OCI-LY3 (cell line): ENCODE results near the gene MORC3.
"Not testable (repeated sequence)": the region's sequence is repeated elsewhere in the genome, so short reads cannot be mapped to it uniquely, and the experiment has no call there.

ENCODE experiments used
- H2AFZ ChIP-seq: fragments of 200-600, 300-600 bp; shearing (Covaris generic); 2 replicates; pipeline ENCODE4 v1.6.0; 2014; ENCODE audit warnings: antibody characterized with exemption, low read depth, low read length
- H3K27ac ChIP-seq: fragments of 200-600, 300-600 bp; sonication (generic); 2 replicates; pipeline ENCODE4 v1.5.1; 2014; ENCODE audit warnings: mild to moderate bottlenecking, low read length, moderate library complexity, mixed read lengths
- H3K27me3 ChIP-seq: fragments of 200-600, 300-600 bp; sonication (generic); 2 replicates; pipeline ENCODE4 v1.6.1; 2014; ENCODE audit warnings: low read depth, low read length, mixed read lengths
- H3K36me3 ChIP-seq: fragments of 200-600, 300-600 bp; sonication (generic); replicated peaks from 2 replicates; pipeline ENCODE3; 2014; ENCODE audit warnings: low read depth, low read length, mixed read lengths
- H3K4me1 ChIP-seq: fragments of 300-600, 200-600 bp; sonication (generic); 2 replicates; pipeline ENCODE4 v1.6.1; 2014; ENCODE audit warnings: low read length, mixed read lengths
- H3K4me2 ChIP-seq: fragments of 200-600, 300-600 bp; sonication (generic); 2 replicates; pipeline ENCODE4 v1.6.1; 2014; ENCODE audit warnings: low read length, mixed read lengths
- H3K4me3 ChIP-seq: fragments of 300-600, 200-600 bp; sonication (generic); 2 replicates; pipeline ENCODE4 v1.5.1; 2014; ENCODE audit warnings: antibody characterized with exemption, mild to moderate bottlenecking, low read length, moderate library complexity
- H3K79me2 ChIP-seq: fragments of 300-600, 200-600 bp; shearing (Covaris generic); 2 replicates; pipeline ENCODE4 v1.6.1; 2014; ENCODE audit warnings: mild to moderate bottlenecking, low read length, mixed read lengths
- H3K9ac ChIP-seq: fragments of 300-600, 200-600 bp; shearing (Covaris generic); 2 replicates; pipeline ENCODE4 v1.6.0; 2014; ENCODE audit warnings: mild to moderate bottlenecking, low read length, moderate library complexity
- H3K9me3 ChIP-seq: fragments of 200-600, 300-600 bp; shearing (Covaris generic); 2 replicates; pipeline ENCODE4 v1.6.1; 2014; ENCODE audit warnings: low read length, mixed read lengths; ENCODE audit not compliant: insufficient read depth
- H4K20me1 ChIP-seq: fragments of 200-600, 300-600 bp; sonication (generic); 2 replicates; pipeline ENCODE4 v1.6.1; 2016; ENCODE audit warnings: low read length, mixed read lengths; ENCODE audit not compliant: insufficient read depth
- EZH2phosphoT487 ChIP-seq: fragments of 200-600 bp; shearing (Covaris generic); IDR thresholded peaks from 2 replicates; pipeline ENCODE4 v1.6.1; 2018; ENCODE audit warnings: antibody characterized with exemption, mixed run types, low read depth
- TF ChIP-seq, protein P1 (sequence below): fragments of 200-600, 300-600 bp; sonication (generic); IDR thresholded peaks from 2 replicates; pipeline ENCODE4 v1.5.1; 2014; ENCODE audit warnings: antibody characterized with exemption, low read length, low read depth

The MORC3 gene

GRCh38 chr21:36395353-36396111 is 75.5 kb downstream of the MORC3 start:
- Histone ChIP-seq H3K27me3 (no peaks in the 10 kb centered on the region), H3K4me1 (no peaks in the 10 kb centered on the region), H3K27ac (no peak overlapping the region), H3K9ac (no peak overlapping the region), H3K79me2 (no peaks in the 10 kb centered on the region), H3K36me3 (peaks cover 32% of the 10 kb centered on the region), H2AFZ (no peak overlapping the region), H3K4me2 (no peak overlapping the region), H4K20me1 (no peaks in the 10 kb centered on the region), H3K4me3 (no peak overlapping the region), H3K9me3 (no peaks in the 10 kb centered on the region)
- TF ChIP-seq EZH2phosphoT487: no peak
- TF ChIP-seq, protein P1, sequence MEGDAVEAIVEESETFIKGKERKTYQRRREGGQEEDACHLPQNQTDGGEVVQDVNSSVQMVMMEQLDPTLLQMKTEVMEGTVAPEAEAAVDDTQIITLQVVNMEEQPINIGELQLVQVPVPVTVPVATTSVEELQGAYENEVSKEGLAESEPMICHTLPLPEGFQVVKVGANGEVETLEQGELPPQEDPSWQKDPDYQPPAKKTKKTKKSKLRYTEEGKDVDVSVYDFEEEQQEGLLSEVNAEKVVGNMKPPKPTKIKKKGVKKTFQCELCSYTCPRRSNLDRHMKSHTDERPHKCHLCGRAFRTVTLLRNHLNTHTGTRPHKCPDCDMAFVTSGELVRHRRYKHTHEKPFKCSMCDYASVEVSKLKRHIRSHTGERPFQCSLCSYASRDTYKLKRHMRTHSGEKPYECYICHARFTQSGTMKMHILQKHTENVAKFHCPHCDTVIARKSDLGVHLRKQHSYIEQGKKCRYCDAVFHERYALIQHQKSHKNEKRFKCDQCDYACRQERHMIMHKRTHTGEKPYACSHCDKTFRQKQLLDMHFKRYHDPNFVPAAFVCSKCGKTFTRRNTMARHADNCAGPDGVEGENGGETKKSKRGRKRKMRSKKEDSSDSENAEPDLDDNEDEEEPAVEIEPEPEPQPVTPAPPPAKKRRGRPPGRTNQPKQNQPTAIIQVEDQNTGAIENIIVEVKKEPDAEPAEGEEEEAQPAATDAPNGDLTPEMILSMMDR: no peak

GRCh38 chr21:36396325-36396724 is 76.3 kb downstream of the MORC3 start:
- H3K36me3 ChIP-seq: peaks cover 24% of the 10 kb centered on the region
- no peaks in the 10 kb centered on the region for H3K9me3 ChIP-seq
- no peak overlapping the region for H3K4me3 ChIP-seq
- no peak overlapping the region for H3K4me2 ChIP-seq
- H2AFZ ChIP-seq: no peak overlapping the region
- H3K79me2 ChIP-seq: no peaks in the 10 kb centered on the region
- H3K27me3 ChIP-seq: no peaks in the 10 kb centered on the region
- no peak overlapping the region for H3K9ac ChIP-seq
- TF ChIP-seq, protein P1: no peak
- TF ChIP-seq EZH2phosphoT487: no peak
- H3K4me1 ChIP-seq: no peaks in the 10 kb centered on the region
- no peak overlapping the region for H3K27ac ChIP-seq
- H4K20me1 ChIP-seq: no peaks in the 10 kb centered on the region

GRCh38 chr21:36396971-36397370 is 77.0 kb downstream of the MORC3 start:
- H3K4me1 ChIP-seq: no peaks in the 10 kb centered on the region
- H3K36me3 ChIP-seq: peaks cover 21% of the 10 kb centered on the region
- no peak overlapping the region for H3K4me3 ChIP-seq
- H3K79me2 ChIP-seq: no peaks in the 10 kb centered on the region
- H3K9ac ChIP-seq: no peak overlapping the region
- TF ChIP-seq, protein P1: no peak
- no peak for TF ChIP-seq EZH2phosphoT487
- no peaks in the 10 kb centered on the region for H3K9me3 ChIP-seq
- no peaks in the 10 kb centered on the region for H3K27me3 ChIP-seq
- no peak overlapping the region for H3K27ac ChIP-seq
- H2AFZ ChIP-seq: no peak overlapping the region
- H4K20me1 ChIP-seq: no peaks in the 10 kb centered on the region
- H3K4me2 ChIP-seq: no peak overlapping the region

DNA sequence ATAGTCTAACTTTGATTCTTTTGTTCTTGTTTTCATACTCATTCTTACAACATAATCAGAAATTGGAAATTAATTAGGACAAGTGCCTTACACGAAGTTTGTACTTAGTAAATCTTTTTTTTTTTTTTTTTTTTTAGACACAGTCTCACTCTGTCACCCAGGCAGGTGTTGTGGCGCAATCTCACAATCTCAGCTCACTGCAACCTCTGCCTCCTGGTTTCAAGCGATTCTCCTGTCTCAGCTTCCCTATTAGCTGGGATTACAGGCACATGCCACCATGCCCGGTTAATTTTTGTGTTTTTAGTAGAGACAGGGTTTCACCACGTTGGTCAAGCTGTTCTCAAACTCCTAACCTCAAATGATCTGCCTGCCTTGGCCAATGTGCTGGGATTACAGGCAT is 77.6 kb downstream of the MORC3 start:
- no peak for TF ChIP-seq EZH2phosphoT487
- no peak overlapping the region for H3K9ac ChIP-seq
- no peaks in the 10 kb centered on the region for H4K20me1 ChIP-seq
- H3K4me3 ChIP-seq: no peak overlapping the region
- no peaks in the 10 kb centered on the region for H3K27me3 ChIP-seq
- H3K4me1 ChIP-seq: no peaks in the 10 kb centered on the region
- no peak overlapping the region for H3K27ac ChIP-seq
- no peak overlapping the region for H2AFZ ChIP-seq
- H3K9me3 ChIP-seq: no peaks in the 10 kb centered on the region
- H3K4me2 ChIP-seq: no peak overlapping the region
- H3K36me3 ChIP-seq: peaks cover 24% of the 10 kb centered on the region
- no peaks in the 10 kb centered on the region for H3K79me2 ChIP-seq

GRCh38 chr21:36399736-36400135 is 79.7 kb downstream of the MORC3 start:
- not testable (repeated sequence) for H3K27me3 ChIP-seq, H3K79me2 ChIP-seq, H3K4me3 ChIP-seq, H4K20me1 ChIP-seq, H3K4me2 ChIP-seq, H3K9ac ChIP-seq, H2AFZ ChIP-seq, H3K4me1 ChIP-seq, H3K9me3 ChIP-seq, H3K27ac ChIP-seq
- H3K36me3 ChIP-seq: peaks cover 30% of the 10 kb centered on the region
